Suprapubic skin (tissue), 4 donors: Measurements from ENCODE around the gene MIER2.

ENCODE experiments used
- CTCF ChIP-seq, 2 donors: fragments of 200-600 bp in 1 of 2; fragments of 450-650 bp in 1 of 2; sonication (generic) in 1 of 2; IDR thresholded peaks; one replicate each; pipeline ENCODE4 v1.5.1; 2016 to 2019; ENCODE audit warnings: antibody characterized with exemption in 2 of 2, mild to moderate bottlenecking in 1 of 2, moderate library complexity in 1 of 2
- POLR2A ChIP-seq, 2 donors: fragments of 450-650 bp; IDR thresholded peaks; one replicate each; pipeline ENCODE4 v1.6.1; 2017; ENCODE audit warnings: antibody characterized with exemption in 2 of 2, mild to moderate bottlenecking in 2 of 2, moderate library complexity in 2 of 2
- POLR2AphosphoS5 ChIP-seq, 3 donors: sonication (generic); formaldehyde crosslinking; IDR thresholded peaks; one replicate each; pipeline ENCODE4 v1.6.1; 2017; ENCODE audit warnings: antibody characterized with exemption in 3 of 3

- TF ChIP-seq POLR2AphosphoS5 (IDR thresholded peaks at IDR 0.05) (no peak), POLR2A (IDR thresholded peaks at IDR 0.05) (no peak), CTCF (IDR thresholded peaks at IDR 0.05) (no peak)
These were observed 48.8 kb downstream of the MIER2 start for GRCh38 chr19:295687-296370.
